GM12875 (cell line): Measurements from ENCODE around the gene IMP3.

ENCODE experiments used
- H3K4me3 ChIP-seq: one replicate; pipeline ENCODE4 v1.5.1; 2011; ENCODE audit warnings: low read depth, low read length, control low read depth
- CTCF ChIP-seq: IDR thresholded peaks from 2 replicates; pipeline ENCODE4 v1.5.1; 2011; ENCODE audit warnings: low read depth, mild to moderate bottlenecking, control low read depth, inconsistent platforms, low read length, moderate library complexity, borderline replicate concordance; ENCODE audit not compliant: insufficient read depth

IMP3 gene

GRCh38 chr15:75671730-75672602 is 31.9 kb upstream of the IMP3 start:
- no peak for TF ChIP-seq CTCF
- no peak overlapping the region for H3K4me3 ChIP-seq

GRCh38 chr15:75669879-75670212 is 29.8 kb upstream of the IMP3 start:
- no peak overlapping the region for H3K4me3 ChIP-seq
- no peak for TF ChIP-seq CTCF

GRCh38 chr15:75669191-75669878 is 29.3 kb upstream of the IMP3 start:
- no peak overlapping the region for H3K4me3 ChIP-seq
- no peak for TF ChIP-seq CTCF

- H3K4me3 ChIP-seq = no peak overlapping the region
- no peak for TF ChIP-seq CTCF
Measured at GRCh38 chr15:75666823-75667501, 26.9 kb upstream of the IMP3 start.

- no peak overlapping the region for H3K4me3 ChIP-seq
- no peak for TF ChIP-seq CTCF
Measured at GRCh38 chr15:75663931-75664421, 24.0 kb upstream of the IMP3 start.

- H3K4me3 ChIP-seq = no peak overlapping the region
- no peak for TF ChIP-seq CTCF
Measured at GRCh38 chr15:75662823-75663519, 22.9 kb upstream of the IMP3 start.
